ENCODE results near the gene BRD1.
A peak's percentile ranks its signal among the peaks of the same experiment; 100 is the strongest.
"Not testable (repeated sequence)": the region's sequence is repeated elsewhere in the genome, so short reads cannot be mapped to it uniquely, and the experiment has no call there.

The BRD1 gene

GRCh38 chr22:49825944-49826602 is 1.6 kb downstream of the BRD1 start:
- peak; percentile 43 for DNase-seq

GRCh38 chr22:49825436-49825835 is 2.2 kb downstream of the BRD1 start:
- no peak for DNase-seq

- DNase-seq, result no peak
Measured at GRCh38 chr22:49824936-49825335, 2.7 kb downstream of the BRD1 start.

- DNase-seq, result no peak
Measured at GRCh38 chr22:49824185-49824925, 3.3 kb downstream of the BRD1 start.

GRCh38 chr22:49823289-49824045 is 4.2 kb downstream of the BRD1 start:
- DNase-seq, result no peak

- not testable (repeated sequence) for DNase-seq
Measured at GRCh38 chr22:49821741-49822140, 5.9 kb downstream of the BRD1 start.

GRCh38 chr22:49820984-49821383 is 6.7 kb downstream of the BRD1 start:
- DNase-seq, result no peak

GRCh38 chr22:49817359-49817758 is 10.3 kb downstream of the BRD1 start:
- DNase-seq, result no peak

- no peak for DNase-seq
Measured at GRCh38 chr22:49815641-49816091, 12.0 kb downstream of the BRD1 start.

GRCh38 chr22:49814856-49815255 is 12.8 kb downstream of the BRD1 start:
- DNase-seq, result no peak

GRCh38 chr22:49814164-49814686 is 13.4 kb downstream of the BRD1 start:
- DNase-seq, result no peak

- DNase-seq, result no peak
Measured at GRCh38 chr22:49812838-49813237, 14.8 kb downstream of the BRD1 start.

- DNase-seq, result no peak
Measured at GRCh38 chr22:49811020-49811791, 16.5 kb downstream of the BRD1 start.

- DNase-seq, result no peak
Measured at GRCh38 chr22:49810363-49811019, 17.2 kb downstream of the BRD1 start.

GRCh38 chr22:49807780-49808708 is 19.6 kb downstream of the BRD1 start:
- DNase-seq, result peak; percentile 38

- DNase-seq, result no peak
Measured at GRCh38 chr22:49807129-49807528, 20.5 kb downstream of the BRD1 start.

GRCh38 chr22:49803737-49804375 is 23.8 kb downstream of the BRD1 start:
- no peak for DNase-seq

- DNase-seq, result no peak
Measured at GRCh38 chr22:49803134-49803533, 24.5 kb downstream of the BRD1 start.

GRCh38 chr22:49801391-49802060 is 26.1 kb downstream of the BRD1 start:
- DNase-seq, result no peak

Measured in activated effector memory CD4-positive, alpha-beta T cell treated with Interleukin-2 at 50 U/mL for 16 hours (primary cell).